DMS114 treated with DMSO at 0.1 percent for 48 hours (cell line): ENCODE results near the gene CATSPERD.

Experiments
- DNase-seq: peaks from one replicate; lab custom pipeline; 2025; ENCODE audit not compliant: unreplicated experiment; lab: John Stamatoyannopoulos, UW

CATSPERD gene

DNA sequence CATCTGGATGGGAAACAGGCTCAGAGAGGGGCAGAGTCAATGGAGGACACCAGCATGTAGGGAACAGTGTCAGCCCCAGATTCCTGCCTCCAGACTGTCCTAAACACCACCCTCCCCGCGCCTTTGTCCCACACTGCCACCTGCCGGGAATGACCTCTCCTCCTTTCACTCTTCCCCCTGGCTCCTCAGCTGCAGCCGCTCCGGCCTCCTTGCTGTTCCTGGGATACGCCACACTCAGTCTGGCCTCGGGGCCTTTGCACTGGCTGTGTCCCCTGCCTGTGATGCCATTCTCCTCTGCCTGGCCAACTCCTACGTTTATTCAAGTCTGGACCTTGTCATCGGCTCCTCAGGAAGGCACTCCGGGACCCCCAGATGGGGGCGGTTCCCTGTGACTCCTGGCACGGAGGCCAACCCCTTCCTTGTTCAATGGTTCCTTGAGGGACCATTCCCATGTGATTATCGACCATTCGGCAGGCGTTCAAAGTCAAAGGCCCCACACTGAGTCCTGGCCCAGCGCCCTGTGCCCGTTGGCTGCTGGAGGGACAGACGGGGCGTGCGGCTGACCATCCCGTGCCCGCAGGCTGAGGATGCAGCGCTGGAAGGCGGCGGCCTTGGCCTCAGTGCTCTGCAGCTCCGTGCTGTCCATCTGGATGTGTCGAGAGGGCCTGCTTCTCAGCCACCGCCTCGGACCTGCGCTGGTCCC, 103.3 kb downstream of the CATSPERD start:
- no peak for DNase-seq

DNA sequence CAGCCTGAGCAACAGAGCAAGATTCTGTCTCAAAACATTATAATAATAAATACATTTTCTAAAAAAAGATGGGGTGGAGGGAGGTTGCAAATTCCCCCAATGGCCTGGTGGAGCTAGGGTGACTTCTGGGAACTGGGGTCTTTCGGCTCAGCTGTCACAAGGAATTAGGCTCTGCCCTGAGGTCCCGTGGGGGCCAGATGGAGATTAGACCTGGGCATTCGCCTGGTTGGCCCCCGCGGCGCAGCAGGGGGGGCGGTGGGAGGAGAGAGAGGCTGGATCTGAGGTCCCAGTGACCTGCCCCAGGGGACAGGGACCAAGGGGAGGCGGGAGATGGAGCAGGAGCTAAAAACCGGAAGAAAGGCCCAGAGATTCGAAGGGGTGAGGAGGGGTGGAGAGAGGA, 104.3 kb downstream of the CATSPERD start:
- no peak for DNase-seq

DNA sequence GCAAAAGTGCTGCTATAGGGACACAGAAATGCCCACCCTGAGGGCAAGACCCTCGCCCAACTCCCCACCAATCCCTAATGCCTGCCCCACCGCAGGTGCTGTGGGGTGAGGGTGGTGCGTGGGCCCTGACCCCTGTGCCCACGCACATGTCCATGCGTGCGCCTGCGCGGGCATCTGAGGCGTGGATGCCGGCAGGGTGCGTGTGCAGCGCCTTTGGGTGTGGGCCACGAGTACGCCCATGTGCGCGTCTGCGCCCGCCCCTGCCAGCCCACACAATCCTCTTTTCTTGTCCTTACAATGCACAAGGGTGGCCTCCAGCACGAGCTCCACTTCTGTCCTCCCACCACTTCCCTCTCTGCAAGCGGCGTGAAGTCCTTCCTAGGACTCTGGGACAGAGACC, 104.7 kb downstream of the CATSPERD start:
- no peak for DNase-seq

DNA sequence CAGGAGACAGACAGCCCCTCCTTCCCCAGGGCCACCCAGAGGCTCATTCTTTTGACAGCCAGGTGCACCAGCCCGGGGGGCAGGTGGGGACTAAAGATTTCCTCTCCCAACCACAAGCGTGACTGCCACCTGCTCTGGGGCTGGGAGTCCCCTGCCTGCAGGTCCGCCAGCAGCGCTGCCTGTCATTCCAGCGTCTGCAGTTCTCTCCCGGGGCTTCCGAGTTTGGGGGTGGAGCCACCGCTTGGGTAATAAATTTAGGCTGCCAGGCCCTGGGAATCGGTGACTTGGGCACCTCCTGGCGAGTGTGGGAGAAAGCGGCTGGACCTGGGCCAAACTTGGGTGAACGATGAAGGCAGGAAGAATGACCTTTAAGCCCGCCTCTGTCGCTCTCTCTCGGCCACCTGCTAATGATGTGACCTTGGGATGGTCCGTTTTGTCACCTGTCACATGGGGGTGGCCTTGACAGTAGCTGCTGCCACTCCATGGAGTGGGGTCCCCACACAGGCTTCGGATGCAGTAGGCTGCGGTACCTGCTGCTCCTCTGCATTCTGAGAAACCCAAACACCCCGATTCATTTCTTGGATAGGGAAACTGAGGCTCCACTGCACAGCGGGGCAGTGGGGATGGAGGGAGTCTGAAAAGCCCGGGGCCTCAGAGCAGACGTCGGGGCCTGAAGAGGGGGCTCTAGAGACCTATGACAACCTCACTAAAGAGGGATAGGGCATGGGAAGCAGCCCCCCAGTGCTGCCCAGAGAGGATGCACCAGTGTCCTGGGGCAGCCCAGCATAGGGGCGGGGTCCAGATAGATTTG, 106.3 kb downstream of the CATSPERD start:
- no peak for DNase-seq

DNA sequence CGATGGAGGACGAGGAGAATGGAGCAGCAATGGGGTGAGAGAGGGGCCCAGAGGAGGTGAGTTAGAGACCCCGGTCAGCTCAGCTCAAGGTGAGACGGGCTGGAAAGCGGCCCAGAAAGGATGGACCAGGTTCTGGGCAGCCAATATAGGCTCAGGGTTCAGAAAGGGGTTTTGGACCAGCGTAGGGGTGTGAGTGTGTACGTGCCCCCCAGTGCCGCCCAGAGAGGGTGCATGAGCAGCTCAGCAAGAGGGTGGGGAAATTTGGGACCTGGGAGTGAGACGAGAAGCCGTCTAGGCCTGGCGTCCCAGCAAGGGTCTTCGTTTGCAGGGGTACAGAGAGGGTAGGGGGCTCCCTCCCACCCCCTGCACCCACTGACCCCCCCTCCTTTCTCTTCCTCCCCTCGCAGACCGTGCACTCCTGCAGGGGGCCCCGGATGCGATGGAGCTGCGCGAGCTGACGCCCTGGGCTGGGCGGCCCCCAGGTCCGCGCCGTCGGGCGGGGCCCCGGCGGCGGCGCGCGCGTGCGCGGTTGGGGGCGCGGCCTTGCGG, 107.0 kb downstream of the CATSPERD start:
- DNase-seq, result no peak

DNA sequence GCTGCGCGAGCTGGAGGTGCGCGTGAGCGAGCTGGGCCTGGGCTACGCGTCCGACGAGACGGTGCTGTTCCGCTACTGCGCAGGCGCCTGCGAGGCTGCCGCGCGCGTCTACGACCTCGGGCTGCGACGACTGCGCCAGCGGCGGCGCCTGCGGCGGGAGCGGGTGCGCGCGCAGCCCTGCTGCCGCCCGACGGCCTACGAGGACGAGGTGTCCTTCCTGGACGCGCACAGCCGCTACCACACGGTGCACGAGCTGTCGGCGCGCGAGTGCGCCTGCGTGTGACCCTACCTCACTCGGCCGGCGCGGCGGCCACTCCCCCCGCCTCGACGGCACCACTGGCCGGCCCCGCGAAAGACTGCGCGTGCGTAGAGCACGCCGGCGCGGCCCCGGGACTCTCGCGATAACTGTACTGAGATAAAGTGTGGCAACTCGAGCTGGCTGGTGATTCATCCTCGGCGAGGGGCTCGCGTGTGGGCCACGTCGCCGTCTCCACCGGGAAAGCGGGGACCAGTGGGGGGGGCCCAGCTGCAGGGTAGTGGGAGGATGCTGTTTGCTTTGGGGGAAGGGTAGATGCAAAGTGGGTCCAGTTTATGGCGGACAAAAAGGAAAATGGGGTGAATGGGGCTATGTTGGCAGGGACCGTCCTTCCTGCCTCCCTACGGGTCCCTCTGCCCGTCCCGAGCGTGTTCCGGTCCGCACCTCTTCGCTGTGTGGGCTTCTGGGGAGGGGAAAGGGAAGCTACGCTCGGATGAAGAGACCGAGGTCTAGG, 107.6 kb downstream of the CATSPERD start:
- DNase-seq, result peak; percentile 66
